OCI-LY1 (cell line): Measurements from ENCODE around the gene MED29.

ENCODE experiments used
- H2AFZ ChIP-seq: fragments of 200-600 bp; sonication (generic), shearing (Covaris generic); 2 replicates; pipeline ENCODE4 v1.6.0; 2014; ENCODE audit warnings: antibody characterized with exemption, mild to moderate bottlenecking, low read length
- H3F3A ChIP-seq: fragments of 200-600 bp; sonication (generic), shearing (Covaris generic); 2 replicates; pipeline ENCODE4 v1.6.0; 2014; ENCODE audit warnings: mild to moderate bottlenecking, antibody characterized with exemption, low read length, moderate library complexity; ENCODE audit not compliant: insufficient read depth
- H3K27ac ChIP-seq: fragments of 200-600 bp; sonication (generic); 2 replicates; pipeline ENCODE4 v1.5.1; 2014; ENCODE audit warnings: low read length, mixed run types, mild to moderate bottlenecking, low read depth; ENCODE audit not compliant: poor library complexity, severe bottlenecking
- H3K27me3 ChIP-seq: fragments of 200-600 bp; sonication (generic); 2 replicates; pipeline ENCODE4 v1.6.0; 2014; ENCODE audit warnings: antibody characterized with exemption, mild to moderate bottlenecking, low read length, moderate library complexity; ENCODE audit not compliant: insufficient read depth
- H3K36me3 ChIP-seq: fragments of 200-600 bp; sonication (generic); 2 replicates; pipeline ENCODE4 v1.6.1; 2014; ENCODE audit warnings: mild to moderate bottlenecking, antibody characterized with exemption, low read length, moderate library complexity, mixed read lengths; ENCODE audit not compliant: insufficient read depth
- H3K4me1 ChIP-seq: fragments of 200-600 bp; sonication (generic); 2 replicates; pipeline ENCODE4 v1.5.1; 2014; ENCODE audit warnings: mild to moderate bottlenecking, low read length, moderate library complexity; ENCODE audit not compliant: insufficient read depth, severe bottlenecking
- H3K4me2 ChIP-seq: fragments of 200-600 bp; sonication (generic), shearing (Covaris generic); 2 replicates; pipeline ENCODE4 v1.6.1; 2014; ENCODE audit warnings: low read length
- H3K4me3 ChIP-seq: fragments of 200-600 bp; sonication (generic); 2 replicates; pipeline ENCODE4 v1.5.1; 2014; ENCODE audit warnings: low read length, low read depth, mild to moderate bottlenecking, mixed read lengths; ENCODE audit not compliant: poor library complexity, severe bottlenecking
- H3K79me2 ChIP-seq: fragments of 200-600 bp; shearing (Covaris generic); 2 replicates; pipeline ENCODE4 v1.6.1; 2016; ENCODE audit warnings: mixed run types, low read length, mixed read lengths; ENCODE audit not compliant: insufficient read depth
- H3K9ac ChIP-seq: fragments of 200-600 bp; sonication (generic), shearing (Covaris generic); 2 replicates; pipeline ENCODE4 v1.6.1; 2014; ENCODE audit warnings: mild to moderate bottlenecking, low read length, mixed read lengths
- H3K9me2 ChIP-seq: fragments of 200-600 bp; sonication (generic), shearing (Covaris generic); 2 replicates; pipeline ENCODE4 v1.6.1; 2014; ENCODE audit warnings: low read depth, mild to moderate bottlenecking, low read length, mixed read lengths
- H3K9me3 ChIP-seq: fragments of 200-600 bp; shearing (Covaris generic); 2 replicates; pipeline ENCODE4 v1.6.1; 2014; ENCODE audit warnings: low read length, mixed read lengths
- H4K20me1 ChIP-seq: fragments of 200-600 bp; sonication (generic), shearing (Covaris generic); 2 replicates; pipeline ENCODE4 v1.6.0; 2016; ENCODE audit warnings: mild to moderate bottlenecking, low read length; ENCODE audit not compliant: insufficient read depth
- CTCF ChIP-seq: fragments of 200-600 bp; sonication (generic), shearing (Covaris generic); IDR thresholded peaks from 2 replicates; pipeline ENCODE4 v1.5.1; 2017; ENCODE audit warnings: mild to moderate bottlenecking, antibody characterized with exemption, low read length, moderate library complexity, mixed read lengths
- EZH2 ChIP-seq: fragments of 200-600 bp; sonication (generic), shearing (Covaris generic); IDR thresholded peaks from 2 replicates; pipeline ENCODE4 v1.8.0; 2017; ENCODE audit warnings: borderline replicate concordance, mixed run types, mild to moderate bottlenecking, antibody characterized with exemption, low read length, moderate library complexity, mixed read lengths

MED29 gene

GRCh38 chr19:39399668-39400050, 8.5 kb downstream of the MED29 start:
- Histone ChIP-seq H4K20me1 (no peaks in the 10 kb centered on the region), H2AFZ (no peak overlapping the region), H3F3A (0 out of 2 replicates have a peak, but pooled peaks cover 3% of the 10 kb centered on the region), H3K9me2 (no peaks in the 10 kb centered on the region), H3K4me3 (no peak overlapping the region), H3K4me1 (peaks cover 58% of the 10 kb centered on the region), H3K9me3 (no peaks in the 10 kb centered on the region), H3K79me2 (no peaks in the 10 kb centered on the region), H3K36me3 (peaks cover 19% of the 10 kb centered on the region; the same call in 1 of the 2 replicates), H3K27ac (peak overlapping the region; percentile 96), H3K27me3 (no peaks in the 10 kb centered on the region), H3K9ac (no peak overlapping the region), H3K4me2 (no peak overlapping the region)
- TF ChIP-seq CTCF: no peak
- no peak for TF ChIP-seq EZH2

GRCh38 chr19:39400061-39400460, 8.9 kb downstream of the MED29 start:
- H3K9me3 ChIP-seq: no peaks in the 10 kb centered on the region
- peak overlapping the region; percentile 96 for H3K27ac ChIP-seq
- H3F3A ChIP-seq: peaks cover 6% of the 10 kb centered on the region; the same call in 1 of the 2 replicates
- H3K4me1 ChIP-seq: peaks cover 62% of the 10 kb centered on the region
- TF ChIP-seq EZH2 (no peak), CTCF (no peak)
- no peaks in the 10 kb centered on the region for H4K20me1 ChIP-seq
- no peak overlapping the region for H3K4me2 ChIP-seq
- H3K4me3 ChIP-seq: no peak overlapping the region
- peaks cover 16% of the 10 kb centered on the region; the same call in 1 of the 2 replicates for H3K36me3 ChIP-seq
- no peak overlapping the region for H3K9ac ChIP-seq
- no peaks in the 10 kb centered on the region for H3K9me2 ChIP-seq
- H3K27me3 ChIP-seq: no peaks in the 10 kb centered on the region
- H2AFZ ChIP-seq: no peak overlapping the region
- H3K79me2 ChIP-seq: no peaks in the 10 kb centered on the region

- Histone ChIP-seq H3K27me3 (no peaks in the 10 kb centered on the region), H3K9me3 (no peaks in the 10 kb centered on the region), H3K4me3 (no peak overlapping the region), H3K79me2 (no peaks in the 10 kb centered on the region), H3K36me3 (peaks cover 9% of the 10 kb centered on the region; the same call in 1 of the 2 replicates), H3K27ac (peak overlapping the region; percentile 96), H3K4me1 (peaks cover 73% of the 10 kb centered on the region), H3F3A (peaks cover 13% of the 10 kb centered on the region), H3K4me2 (peak overlapping the region; percentile 66; the same call in 1 of the 2 replicates), H3K9me2 (no peaks in the 10 kb centered on the region), H3K9ac (peak overlapping the region; percentile 72), H4K20me1 (no peaks in the 10 kb centered on the region), H2AFZ (no peak overlapping the region)
- TF ChIP-seq EZH2: no peak
Measured at GRCh38 chr19:39401070-39401548, 9.9 kb downstream of the MED29 start.
